Loucy (cell line): ENCODE data around the gene ZSWIM6.

Experiments
- H2AFZ ChIP-seq: fragments of 200-600 bp; sonication (generic); 2 replicates; pipeline ENCODE4 v1.6.0; 2016; ENCODE audit warnings: antibody characterized with exemption, mild to moderate bottlenecking, low read length, moderate library complexity
- H3F3A ChIP-seq: fragments of 200-600 bp; 2 replicates; pipeline ENCODE4 v1.6.0; 2016; ENCODE audit warnings: antibody characterized with exemption, low read depth, mild to moderate bottlenecking
- H3K27me3 ChIP-seq: fragments of 200-600 bp; sonication (generic); 2 replicates; pipeline ENCODE4 v1.6.1; 2014; ENCODE audit warnings: low read length, mild to moderate bottlenecking; ENCODE audit not compliant: insufficient read depth, poor library complexity, severe bottlenecking
- H3K36me3 ChIP-seq: fragments of 200-600 bp; sonication (generic); 2 replicates; pipeline ENCODE4 v1.6.1; 2016; ENCODE audit warnings: low read length; ENCODE audit not compliant: insufficient read depth
- H3K4me1 ChIP-seq: fragments of 200-600 bp; sonication (generic); 2 replicates; pipeline ENCODE4 v1.5.1; 2014; ENCODE audit warnings: low read length, mild to moderate bottlenecking; ENCODE audit not compliant: insufficient read depth, poor library complexity, severe bottlenecking
- H3K4me2 ChIP-seq: fragments of 200-600 bp; sonication (generic); 2 replicates; pipeline ENCODE4 v1.6.0; 2014; ENCODE audit warnings: antibody characterized with exemption, low read length, low read depth, mild to moderate bottlenecking; ENCODE audit not compliant: poor library complexity, severe bottlenecking
- H3K4me3 ChIP-seq: fragments of 200-600 bp; sonication (generic); 2 replicates; pipeline ENCODE4 v1.5.1; 2014; ENCODE audit warnings: low read length, mild to moderate bottlenecking, mixed read lengths; ENCODE audit not compliant: poor library complexity, severe bottlenecking
- H3K79me2 ChIP-seq: fragments of 200-600 bp; sonication (generic); 2 replicates; pipeline ENCODE4 v1.6.1; 2014; ENCODE audit warnings: low read length; ENCODE audit not compliant: insufficient read depth
- H3K9ac ChIP-seq: fragments of 200-600 bp; sonication (generic); 2 replicates; pipeline ENCODE4 v1.6.0; 2014; ENCODE audit warnings: mild to moderate bottlenecking, low read depth, low read length, moderate library complexity; ENCODE audit not compliant: poor library complexity, severe bottlenecking
- H3K9me2 ChIP-seq: fragments of 200-600 bp; sonication (generic); replicated peaks from 2 replicates; pipeline ENCODE4 v1.6.1; 2016; ENCODE audit warnings: low read depth, low read length, mixed read lengths
- H3K9me3 ChIP-seq: fragments of 200-600 bp; sonication (generic); 2 replicates; pipeline ENCODE4 v1.6.1; 2014; ENCODE audit warnings: mild to moderate bottlenecking, antibody characterized with exemption, low read length, low read depth; ENCODE audit not compliant: insufficient read depth
- H4K20me1 ChIP-seq: fragments of 200-600 bp; sonication (generic); 2 replicates; pipeline ENCODE4 v1.6.0; 2014; ENCODE audit warnings: antibody characterized with exemption, low read length, mild to moderate bottlenecking; ENCODE audit not compliant: insufficient read depth, poor library complexity, severe bottlenecking
- EZH2phosphoT487 ChIP-seq: fragments of 200-600 bp; IDR thresholded peaks from 2 replicates; pipeline ENCODE4 v1.6.1; 2018; ENCODE audit warnings: antibody characterized with exemption, mild to moderate bottlenecking, moderate library complexity, borderline replicate concordance
- TF ChIP-seq, protein P1 (sequence below): fragments of 200-600 bp; sonication (generic); conservative IDR thresholded peaks from 2 replicates; pipeline ENCODE4 v1.5.1; 2014; ENCODE audit warnings: mild to moderate bottlenecking, antibody characterized with exemption, low read length

The ZSWIM6 gene

DNA sequence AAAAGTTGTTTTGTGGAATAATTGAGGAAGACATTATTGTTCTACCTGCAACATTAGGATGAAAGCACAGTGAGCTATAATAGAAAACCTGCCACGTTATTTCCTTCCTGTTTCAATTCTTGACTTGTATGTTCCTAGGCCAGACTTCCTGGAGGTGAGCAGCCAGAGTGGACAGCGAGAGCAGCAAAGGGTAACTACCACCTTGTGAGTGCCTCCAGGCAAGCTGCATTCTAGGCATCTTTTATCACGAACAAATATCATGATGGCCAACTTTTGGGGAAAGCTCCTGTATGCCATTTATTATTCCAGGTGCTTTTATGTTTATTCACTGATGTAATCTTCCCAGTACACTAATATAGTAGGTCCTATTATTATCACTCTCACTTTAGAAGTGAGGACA lies 34.0 kb upstream of the ZSWIM6 start:
- no peak overlapping the region for H3K9ac ChIP-seq
- H3K9me2 ChIP-seq = no peaks in the 10 kb centered on the region
- H3K4me3 ChIP-seq = no peak overlapping the region
- H4K20me1 ChIP-seq = no peaks in the 10 kb centered on the region
- no peaks in the 10 kb centered on the region for H3K27me3 ChIP-seq
- TF ChIP-seq EZH2phosphoT487 = no peak
- TF ChIP-seq, protein P1, sequence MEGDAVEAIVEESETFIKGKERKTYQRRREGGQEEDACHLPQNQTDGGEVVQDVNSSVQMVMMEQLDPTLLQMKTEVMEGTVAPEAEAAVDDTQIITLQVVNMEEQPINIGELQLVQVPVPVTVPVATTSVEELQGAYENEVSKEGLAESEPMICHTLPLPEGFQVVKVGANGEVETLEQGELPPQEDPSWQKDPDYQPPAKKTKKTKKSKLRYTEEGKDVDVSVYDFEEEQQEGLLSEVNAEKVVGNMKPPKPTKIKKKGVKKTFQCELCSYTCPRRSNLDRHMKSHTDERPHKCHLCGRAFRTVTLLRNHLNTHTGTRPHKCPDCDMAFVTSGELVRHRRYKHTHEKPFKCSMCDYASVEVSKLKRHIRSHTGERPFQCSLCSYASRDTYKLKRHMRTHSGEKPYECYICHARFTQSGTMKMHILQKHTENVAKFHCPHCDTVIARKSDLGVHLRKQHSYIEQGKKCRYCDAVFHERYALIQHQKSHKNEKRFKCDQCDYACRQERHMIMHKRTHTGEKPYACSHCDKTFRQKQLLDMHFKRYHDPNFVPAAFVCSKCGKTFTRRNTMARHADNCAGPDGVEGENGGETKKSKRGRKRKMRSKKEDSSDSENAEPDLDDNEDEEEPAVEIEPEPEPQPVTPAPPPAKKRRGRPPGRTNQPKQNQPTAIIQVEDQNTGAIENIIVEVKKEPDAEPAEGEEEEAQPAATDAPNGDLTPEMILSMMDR = no peak
- H3K36me3 ChIP-seq = no peaks in the 10 kb centered on the region
- H3K4me1 ChIP-seq = peaks cover 13% of the 10 kb centered on the region
- H3K79me2 ChIP-seq = no peaks in the 10 kb centered on the region
- no peaks in the 10 kb centered on the region for H3K9me3 ChIP-seq
- no peak overlapping the region for H3K4me2 ChIP-seq
- no peak overlapping the region for H2AFZ ChIP-seq
- H3F3A ChIP-seq = no peaks in the 10 kb centered on the region

DNA sequence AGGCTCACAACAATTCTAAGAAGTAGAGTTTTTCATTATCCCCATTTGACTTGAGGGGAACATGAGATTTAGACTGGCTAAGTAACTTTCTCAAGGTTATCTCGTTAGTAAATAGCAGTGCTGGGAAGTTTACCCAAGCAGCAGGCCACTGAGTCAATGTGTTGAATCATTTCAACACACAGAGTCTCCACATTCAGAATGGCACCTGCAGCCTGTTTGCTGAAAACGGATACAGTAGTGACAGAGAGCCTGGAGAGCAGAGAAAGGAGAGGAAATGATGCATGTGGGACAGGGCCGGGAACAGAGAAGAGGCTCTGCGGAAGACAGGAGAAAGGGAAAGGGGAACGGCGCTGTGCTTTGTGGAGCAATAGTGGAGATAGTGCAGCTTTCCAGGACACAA lies 33.5 kb upstream of the ZSWIM6 start:
- H3K4me2 ChIP-seq = no peak overlapping the region
- H3F3A ChIP-seq = no peaks in the 10 kb centered on the region
- H3K27me3 ChIP-seq = no peaks in the 10 kb centered on the region
- H3K9me2 ChIP-seq = no peaks in the 10 kb centered on the region
- TF ChIP-seq, protein P1 = no peak
- no peak for TF ChIP-seq EZH2phosphoT487
- no peak overlapping the region for H3K9ac ChIP-seq
- no peaks in the 10 kb centered on the region for H3K36me3 ChIP-seq
- H2AFZ ChIP-seq = no peak overlapping the region
- no peaks in the 10 kb centered on the region for H4K20me1 ChIP-seq
- no peaks in the 10 kb centered on the region for H3K79me2 ChIP-seq
- H3K4me1 ChIP-seq = peaks cover 13% of the 10 kb centered on the region
- no peak overlapping the region for H3K4me3 ChIP-seq
- no peaks in the 10 kb centered on the region for H3K9me3 ChIP-seq

DNA sequence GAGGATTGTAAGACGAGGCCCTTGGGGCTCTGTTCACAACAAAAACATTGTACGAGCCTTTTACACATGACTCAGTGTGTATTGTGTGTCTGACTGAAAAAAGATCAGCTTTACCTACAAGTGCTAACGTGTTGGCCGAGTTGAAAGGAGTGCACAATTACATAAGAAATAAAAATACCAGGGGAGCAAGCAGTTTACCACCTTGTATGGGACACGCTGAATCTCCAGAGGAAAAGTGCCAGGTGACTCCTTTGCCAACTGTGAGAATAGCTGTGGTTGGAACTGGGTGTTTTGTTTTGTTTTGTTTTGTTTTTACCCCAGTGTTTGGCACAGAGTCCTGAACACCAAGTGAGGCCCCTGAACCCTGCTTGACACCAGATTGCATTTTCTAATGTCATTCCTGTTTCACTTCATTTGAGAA lies 32.8 kb upstream of the ZSWIM6 start:
- Histone ChIP-seq H3K4me1 (peaks cover 13% of the 10 kb centered on the region), H3F3A (no peaks in the 10 kb centered on the region), H2AFZ (no peak overlapping the region), H3K36me3 (no peaks in the 10 kb centered on the region), H3K4me2 (no peak overlapping the region), H3K27me3 (no peaks in the 10 kb centered on the region), H3K9ac (no peak overlapping the region), H3K9me2 (no peaks in the 10 kb centered on the region), H3K4me3 (no peak overlapping the region), H4K20me1 (no peaks in the 10 kb centered on the region), H3K79me2 (no peaks in the 10 kb centered on the region), H3K9me3 (no peaks in the 10 kb centered on the region)
- no peak for TF ChIP-seq EZH2phosphoT487
- TF ChIP-seq, protein P1 = no peak
